ENCODE data around the gene PRKAA1. TPM values are rescaled to one million over a fixed set of nuclear protein-coding genes. Genes with fewer than 3 reads are reported as not detected.

Gene PRKAA1
- total and polyA plus RNA-seq, 2 of the 13 experiments (the other 11 are each of a cell fraction or from before 2014, with no cell fraction given): 36.6 to 58.0 TPM

GRCh38 chr5:40798012-40798800, at the start of gene PRKAA1 (continued):
- TF ChIP-seq STAT6 (CRISPR knock-in tag; IDR thresholded peaks at IDR 0.05; ENCODE audit: borderline replicate concordance) (no peak), SRF (IDR thresholded peaks at IDR 0.05; ENCODE audit: low read depth, low read length) (no peak), NR2F6 (IDR thresholded peaks at IDR 0.05) (no peak), NR2F6 (CRISPR knock-in tag; IDR thresholded peaks at IDR 0.05) (no peak; the same call in 1 of the 2 replicates), FLYWCH1 (CRISPR knock-in tag; IDR thresholded peaks at IDR 0.05) (no peak), ZNF646 (CRISPR knock-in tag; IDR thresholded peaks at IDR 0.05) (no peak), MIER2 (CRISPR knock-in tag; IDR thresholded peaks at IDR 0.05) (no peak), TBX2 (CRISPR knock-in tag; IDR thresholded peaks at IDR 0.05; ENCODE audit: borderline replicate concordance) (peak; percentile 34; the same call in 1 of the 2 replicates), MYC (CRISPR knock-in tag; IDR thresholded peaks at IDR 0.05; ENCODE audit: borderline replicate concordance) (peak; percentile 60; the same call in 1 of the 2 replicates), BATF2 (CRISPR knock-in tag; IDR thresholded peaks at IDR 0.05) (no peak), ZNF639 (CRISPR knock-in tag; conservative IDR thresholded peaks at IDR 0.05) (no peak), ZNF605 (CRISPR knock-in tag; IDR thresholded peaks at IDR 0.05) (no peak; the same call in 1 of the 2 replicates), HIVEP1 (CRISPR knock-in tag; IDR thresholded peaks at IDR 0.05) (peak; percentile 46; the same call in 1 of the 2 replicates), SMAD1 (CRISPR knock-in tag; IDR thresholded peaks at IDR 0.05; ENCODE audit: borderline replicate concordance, low read depth) (no peak), ZNF550 (CRISPR knock-in tag; IDR thresholded peaks at IDR 0.05; ENCODE audit: borderline replicate concordance) (no peak), ZNF234 (CRISPR knock-in tag; conservative IDR thresholded peaks at IDR 0.05) (no peak), TFAP4 (IDR thresholded peaks at IDR 0.05; ENCODE audit: borderline replicate concordance, low read depth) (no peak), HMG20B (CRISPR knock-in tag; conservative IDR thresholded peaks at IDR 0.05) (no peak)

Data from HepG2 (cell line).